Tibial artery (tissue), 4 donors: ENCODE data around the gene TEAD1.

ENCODE experiments used
- DNase-seq, 2 donors: peaks; one replicate each; pipeline ENCODE4 v3.0.0-alpha.2; 2019
- H3K27ac ChIP-seq, 2 donors: fragments of 200-600 bp; sonication (generic) in 1 of 2; 1 replicate in 1 of 2; 2 replicates in 1 of 2; pipeline ENCODE4 v1.5.1; 2018 to 2019; ENCODE audit warnings: mild to moderate bottlenecking in 1 of 2
- H3K27me3 ChIP-seq, 2 donors: fragments of 200-600 bp; sonication (generic) in 1 of 2; one replicate each; pipeline versions ENCODE4 v1.5.1 to v1.6.0; 2016 to 2019
- H3K36me3 ChIP-seq, 3 donors: fragments of 200-600 bp; sonication (generic) in 2 of 3; one replicate each; pipeline ENCODE4 v1.5.1; 2016 to 2019; ENCODE audit warnings: mild to moderate bottlenecking in 2 of 3
- H3K4me1 ChIP-seq, 4 donors: fragments of 200-600 bp; sonication (generic) in 2 of 4; 1 replicate in 3 of 4; 2 replicates in 1 of 4; pipeline ENCODE4 v1.5.1; 2016 to 2019
- H3K4me3 ChIP-seq, 2 donors: fragments of 200-600 bp; sonication (generic) in 1 of 2; 1 replicate in 1 of 2; 2 replicates in 1 of 2; pipeline ENCODE4 v1.5.1; 2018 to 2019; ENCODE audit warnings: mild to moderate bottlenecking in 2 of 2
- H3K9me3 ChIP-seq, 3 donors: fragments of 200-600 bp; sonication (generic) in 1 of 3; one replicate each; pipeline ENCODE4 v1.5.1; 2016 to 2019
- CTCF ChIP-seq, 2 experiments: fragments of 200-600 bp in 1 of 2; fragments of 450-650 bp in 1 of 2; IDR thresholded peaks; one replicate each; pipeline ENCODE4 v1.5.1; 2017 to 2019; ENCODE audit warnings: antibody characterized with exemption in 2 of 2, mild to moderate bottlenecking in 1 of 2, moderate library complexity in 1 of 2
- intact Hi-C: fragments of 100-400 bp; cut with DNase I; formaldehyde crosslinking; loops from one replicate; pipeline ENCODE4 v1.15.0; 2023; ENCODE audit warnings: low total_unique reads

The TEAD1 gene

GRCh38 chr11:12885717-12886239, 211.6 kb downstream of the TEAD1 start:
- Histone ChIP-seq H3K4me1 (peaks cover 0 to 25% (median 21%) of the 10 kb centered on the region in 4 donors), H3K4me3 (no peak overlapping the region), H3K27me3 (no peaks in the 10 kb centered on the region), H3K9me3 (no peaks in the 10 kb centered on the region), H3K27ac (no peak overlapping the region), H3K36me3 (peaks cover 15 to 39% (median 22%) of the 10 kb centered on the region in 3 donors)
- intact Hi-C loops: loop anchor here (5.0 to 10.0 kb wide), 2 partner anchors 71 to 288 kb away; no protein-coding TSS in a partner anchor
- DNase-seq: no peak
- TF ChIP-seq CTCF (IDR thresholded peaks at IDR 0.05): no peak

GRCh38 chr11:12886508-12886907, 212.3 kb downstream of the TEAD1 start:
- Histone ChIP-seq H3K27ac (no peak overlapping the region), H3K4me3 (no peak overlapping the region), H3K36me3 (peaks cover 11 to 32% (median 21%) of the 10 kb centered on the region in 3 donors), H3K4me1 (peaks cover 0 to 29% (median 21%) of the 10 kb centered on the region in 4 donors), H3K9me3 (no peaks in the 10 kb centered on the region), H3K27me3 (no peaks in the 10 kb centered on the region)
- no peak for TF ChIP-seq CTCF (IDR thresholded peaks at IDR 0.05)
- intact Hi-C loops: loop anchor here (5.0 to 10.0 kb wide), 2 partner anchors 72 to 289 kb away; no protein-coding TSS in a partner anchor
- DNase-seq: no peak

GRCh38 chr11:12888525-12889158, 214.4 kb downstream of the TEAD1 start:
- peaks cover 0 to 33% (median 27%) of the 10 kb centered on the region in 4 donors for H3K4me1 ChIP-seq
- peak; percentile 73 to 86 for TF ChIP-seq CTCF (IDR thresholded peaks at IDR 0.05)
- peak; percentile 94 to 95 for DNase-seq
- no peaks in the 10 kb centered on the region for H3K9me3 ChIP-seq
- intact Hi-C loops: loop anchor here (2.0 to 10.0 kb wide), 4 partner anchors 74 to 558 kb away; partner anchors contain the start of gene TEAD1
- peaks cover 0 to 10% (median 0%) of the 10 kb centered on the region in 3 donors for H3K36me3 ChIP-seq
- H3K27ac ChIP-seq: peak overlapping the region; percentile 83 to 85
- H3K4me3 ChIP-seq: peak overlapping the region in 1 of 2 donors; percentile 25
- H3K27me3 ChIP-seq: no peaks in the 10 kb centered on the region

- no peak for TF ChIP-seq CTCF (IDR thresholded peaks at IDR 0.05)
- Histone ChIP-seq H3K4me3 (peak overlapping the region in 1 of 2 donors; percentile 25), H3K36me3 (peaks cover 0 to 4% (median 0%) of the 10 kb centered on the region in 3 donors), H3K27me3 (no peaks in the 10 kb centered on the region), H3K4me1 (peaks cover 0 to 37% (median 30%) of the 10 kb centered on the region in 4 donors), H3K27ac (peak overlapping the region; percentile 83 to 85), H3K9me3 (no peaks in the 10 kb centered on the region)
- intact Hi-C loops: loop anchor here (2.0 to 10.0 kb wide), 4 partner anchors 74 to 558 kb away; partner anchors contain the start of gene TEAD1
- peak; percentile 76 to 89 for DNase-seq
Observed at GRCh38 chr11:12889243-12889642, 215.0 kb downstream of the TEAD1 start.

GRCh38 chr11:12890476-12890875, 216.3 kb downstream of the TEAD1 start:
- TF ChIP-seq CTCF (IDR thresholded peaks at IDR 0.05): no peak
- no peak for DNase-seq
- Histone ChIP-seq H3K27ac (peak overlapping the region; percentile 83 to 85), H3K27me3 (no peaks in the 10 kb centered on the region), H3K9me3 (no peaks in the 10 kb centered on the region), H3K4me1 (peaks cover 0 to 37% (median 30%) of the 10 kb centered on the region in 4 donors), H3K4me3 (no peak overlapping the region), H3K36me3 (no peaks in the 10 kb centered on the region)
- intact Hi-C loops: loop anchor here (5.0 kb wide), 1 partner anchor 478 kb away; no protein-coding TSS in a partner anchor
